NCI-H1048 (cell line): ENCODE measurements around the gene PRIM1.
"Not testable (repeated sequence)": the region's sequence is repeated elsewhere in the genome, so short reads cannot be mapped to it uniquely, and the experiment has no call there.

ENCODE experiments used
- DNase-seq: peaks from one replicate; lab custom pipeline; 2025; lab: John Stamatoyannopoulos, UW

The PRIM1 gene

DNA sequence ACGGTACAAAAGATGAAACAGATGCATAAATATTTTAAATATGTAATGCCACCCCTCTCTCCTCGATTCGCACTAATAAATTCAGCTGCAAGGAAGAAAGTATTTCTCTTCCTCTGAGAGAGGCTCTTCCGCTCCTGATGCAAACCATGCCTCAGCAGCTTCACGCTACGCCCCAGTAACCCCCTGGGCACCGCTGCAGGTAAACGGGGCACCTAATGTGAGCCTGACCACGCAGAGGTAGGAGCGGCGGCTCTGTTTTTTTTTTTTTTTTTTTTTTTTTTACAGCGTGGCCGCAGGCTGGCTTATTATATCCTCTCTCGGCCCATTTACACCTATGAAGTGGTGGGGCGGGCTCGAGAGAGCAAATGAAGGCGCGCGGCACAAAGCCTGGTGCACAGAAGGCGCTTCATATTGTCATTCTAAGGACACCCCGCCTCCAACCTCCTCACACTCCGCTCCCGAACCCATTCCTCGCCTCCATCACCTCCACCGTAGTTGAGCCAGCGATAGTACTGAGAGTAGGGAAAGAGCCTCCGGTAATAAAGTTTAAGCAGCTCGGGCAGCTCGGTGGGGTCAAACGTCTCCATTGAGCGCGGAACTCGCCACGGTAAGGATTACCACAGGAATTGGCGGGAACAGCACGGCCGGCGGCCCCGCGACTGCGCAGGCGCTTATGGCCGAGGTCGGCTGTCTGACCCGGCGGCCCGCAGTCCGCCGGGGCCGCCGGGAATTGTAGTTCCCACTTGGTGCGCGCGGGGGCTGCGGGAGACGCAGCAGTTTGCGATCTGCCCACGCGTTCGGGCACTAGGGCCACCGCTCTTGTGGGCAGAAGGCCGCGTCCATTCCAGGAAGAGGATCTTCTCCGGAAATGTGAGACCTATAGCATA, at the start of gene PRIM1:
Gene PRIM1, minus strand, starts transcription at position 612 of the 887 bp plus-strand sequence. Its CDS starts 25 bp downstream, at position 587.
- peak; percentile 71 for DNase-seq

DNA sequence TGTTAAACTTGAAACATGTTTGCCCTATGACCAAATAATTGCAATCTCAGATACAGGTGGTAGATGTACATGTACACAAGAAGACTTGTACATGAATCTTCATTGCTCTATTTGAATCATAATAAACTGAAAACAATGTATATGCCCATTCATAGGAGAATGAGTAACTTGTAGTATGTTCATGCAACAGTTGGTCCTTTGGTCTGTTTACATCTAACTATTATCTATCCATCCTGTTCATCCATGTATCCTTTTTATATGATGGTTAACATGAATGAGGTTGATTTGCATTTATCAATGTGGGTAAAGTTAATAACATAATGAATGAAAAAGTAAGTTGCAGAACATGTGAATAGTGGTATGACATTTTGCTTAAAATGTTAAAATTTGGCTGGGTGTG, 48.1 kb upstream of the PRIM1 start:
- DNase-seq, result no peak

DNA sequence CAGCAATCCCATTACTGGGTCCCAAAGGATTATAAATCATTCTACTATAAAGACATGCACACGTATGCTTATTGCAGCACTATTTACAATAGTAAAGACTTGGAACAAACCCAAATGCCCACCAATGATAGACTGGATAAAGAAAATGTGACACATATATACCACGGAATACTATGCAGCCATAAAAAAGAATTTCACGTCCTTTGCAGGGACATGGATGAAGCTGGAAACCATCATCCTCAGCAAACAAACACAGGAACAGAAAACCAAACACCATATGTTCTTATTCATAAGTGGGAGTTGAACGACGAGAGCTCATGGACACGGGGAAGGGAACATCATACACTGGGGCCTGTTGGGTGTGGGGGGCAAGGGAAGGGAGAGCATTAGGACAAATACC, 47.2 kb upstream of the PRIM1 start:
- not testable (repeated sequence) for DNase-seq

DNA sequence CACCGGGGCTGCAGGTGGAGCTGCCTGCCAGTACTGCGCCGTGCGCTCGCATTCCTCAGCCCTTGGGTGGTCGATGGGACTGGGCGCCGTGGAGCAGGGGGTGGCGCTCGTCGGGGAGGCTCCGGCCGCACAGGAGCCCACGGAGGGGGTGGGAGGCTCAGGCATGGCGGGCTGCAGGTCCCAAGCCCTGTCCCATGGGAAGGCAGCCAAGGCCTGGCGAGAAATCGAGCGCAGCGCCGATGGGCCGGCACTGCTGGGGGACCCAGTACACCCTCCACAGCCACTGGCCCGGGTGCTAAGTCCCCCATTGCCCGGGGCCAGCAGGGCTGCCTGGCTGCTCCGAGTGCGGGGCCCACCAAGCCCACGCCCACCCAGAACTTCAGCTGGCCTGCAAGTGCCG, 43.7 kb upstream of the PRIM1 start:
- not testable (repeated sequence) for DNase-seq

DNA sequence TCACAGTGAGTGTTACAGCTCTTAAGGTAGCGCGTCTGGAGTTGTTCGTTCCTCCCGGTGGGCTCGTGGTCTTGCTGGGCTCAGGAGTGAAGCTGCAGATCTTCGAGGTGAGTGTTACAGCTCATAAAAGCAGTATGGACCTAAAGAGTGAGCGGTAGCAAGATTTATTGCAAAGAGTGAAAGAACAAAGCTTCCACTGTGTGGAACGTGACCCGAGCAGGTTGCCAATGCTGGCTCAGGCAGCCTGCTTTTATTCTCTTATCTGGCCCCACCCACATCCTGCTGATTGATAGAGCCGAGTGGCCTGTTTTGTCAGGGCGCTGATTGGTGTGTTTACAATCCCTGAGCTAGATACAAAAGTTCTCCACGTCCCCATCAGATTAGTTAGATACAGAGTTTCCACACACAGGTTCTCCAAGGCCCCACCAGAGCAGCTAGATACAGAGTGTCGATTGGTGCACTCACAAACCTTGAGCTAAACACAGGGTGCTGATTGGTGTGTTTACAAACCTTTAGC, 43.0 kb upstream of the PRIM1 start:
- DNase-seq, result not testable (repeated sequence)

DNA sequence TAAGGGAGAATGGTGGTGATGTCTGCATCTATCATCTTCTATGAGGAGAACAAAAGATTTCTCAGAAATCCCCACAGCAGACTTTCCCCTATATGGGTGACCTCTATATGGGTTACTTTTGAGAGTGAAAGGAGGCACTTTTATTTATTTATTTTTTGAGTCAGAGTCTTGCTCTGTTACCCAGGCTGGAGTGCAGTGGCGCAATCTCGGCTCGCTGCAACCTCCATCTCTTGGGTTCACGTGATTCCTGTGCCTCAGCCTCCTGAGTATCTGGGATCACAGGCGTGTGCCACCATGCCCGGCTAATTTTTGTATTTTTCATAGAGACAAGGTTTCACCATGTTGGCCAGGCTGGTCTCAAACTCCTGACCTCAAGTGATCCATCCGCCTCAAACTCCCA, 41.0 kb upstream of the PRIM1 start:
- DNase-seq, result not testable (repeated sequence)

DNA sequence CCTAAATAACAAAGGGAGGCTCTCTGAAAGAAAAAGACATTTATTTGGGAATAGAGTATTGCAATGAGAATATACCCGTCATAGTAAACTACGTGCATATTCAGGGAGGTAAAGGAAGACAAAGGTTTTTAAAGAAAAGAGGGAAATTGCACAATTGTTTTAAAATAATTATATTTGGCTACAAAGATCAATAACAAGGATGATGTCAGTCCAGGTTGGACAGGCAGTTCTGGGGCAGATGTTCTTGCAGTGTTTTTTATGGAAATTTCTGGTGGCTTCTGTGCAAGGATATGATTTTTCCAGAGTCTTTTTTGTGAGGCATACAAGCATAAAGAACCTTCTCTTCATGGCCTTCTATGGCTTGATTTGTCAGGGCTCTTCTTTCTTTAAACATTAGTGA, 40.6 kb upstream of the PRIM1 start:
- no peak for DNase-seq

DNA sequence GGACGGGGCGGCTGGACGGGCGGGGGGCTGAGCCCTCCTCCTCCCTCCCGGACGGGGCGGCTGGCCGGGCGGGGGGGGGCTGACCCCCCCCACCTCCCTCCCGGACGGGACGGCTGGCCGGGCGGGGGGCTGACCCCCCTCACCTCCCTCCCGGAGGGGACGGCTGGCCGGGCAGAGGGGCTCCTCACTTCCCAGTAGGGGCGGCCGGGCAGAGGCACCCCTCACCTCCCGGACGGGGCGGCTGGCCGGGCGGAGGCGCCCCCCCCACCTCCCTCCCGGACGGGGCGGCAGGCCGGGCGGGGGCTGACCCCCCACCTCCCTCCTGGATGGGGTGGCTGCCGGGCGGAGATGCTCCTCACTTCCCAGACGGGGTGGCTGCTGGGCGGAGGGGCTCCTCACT, 37.3 kb upstream of the PRIM1 start:
- not testable (repeated sequence) for DNase-seq

DNA sequence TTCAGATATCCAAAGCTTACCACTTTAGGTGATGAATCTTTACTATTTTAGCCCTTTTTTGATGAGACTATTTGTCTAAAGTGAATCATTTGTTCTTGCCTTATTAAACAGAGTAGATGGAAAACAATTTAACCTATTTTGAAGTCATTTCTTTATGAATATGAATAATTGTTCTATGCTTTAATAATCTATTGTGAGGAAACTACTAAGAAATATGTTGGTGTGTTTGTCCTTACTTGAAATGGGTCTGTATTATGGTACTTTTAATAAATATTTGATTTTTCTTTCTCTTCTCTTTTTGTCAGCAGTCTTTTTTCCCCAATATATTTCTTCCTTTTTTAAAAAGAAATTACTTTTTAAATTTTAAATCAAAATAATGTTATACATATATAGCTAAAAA, 35.4 kb upstream of the PRIM1 start:
- DNase-seq, result no peak

DNA sequence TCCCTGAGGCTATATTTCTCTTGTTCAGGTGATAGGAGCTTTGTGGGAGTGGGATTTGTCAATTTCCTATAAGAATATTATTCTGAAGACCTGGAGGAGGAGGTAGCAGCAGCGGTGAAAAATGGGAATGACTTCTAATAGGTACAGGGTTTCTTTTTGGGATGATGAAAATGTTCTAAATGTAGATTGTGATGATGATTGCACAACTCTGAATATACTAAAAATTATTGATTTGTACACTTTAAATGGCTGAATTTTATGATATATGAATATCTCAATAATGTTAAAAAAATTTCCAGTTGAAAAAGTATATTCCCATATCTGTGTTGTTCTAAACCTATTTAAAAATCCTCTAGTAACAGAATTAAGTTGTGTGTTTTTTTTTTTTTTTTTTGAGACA, 33.8 kb upstream of the PRIM1 start:
- DNase-seq, result no peak

DNA sequence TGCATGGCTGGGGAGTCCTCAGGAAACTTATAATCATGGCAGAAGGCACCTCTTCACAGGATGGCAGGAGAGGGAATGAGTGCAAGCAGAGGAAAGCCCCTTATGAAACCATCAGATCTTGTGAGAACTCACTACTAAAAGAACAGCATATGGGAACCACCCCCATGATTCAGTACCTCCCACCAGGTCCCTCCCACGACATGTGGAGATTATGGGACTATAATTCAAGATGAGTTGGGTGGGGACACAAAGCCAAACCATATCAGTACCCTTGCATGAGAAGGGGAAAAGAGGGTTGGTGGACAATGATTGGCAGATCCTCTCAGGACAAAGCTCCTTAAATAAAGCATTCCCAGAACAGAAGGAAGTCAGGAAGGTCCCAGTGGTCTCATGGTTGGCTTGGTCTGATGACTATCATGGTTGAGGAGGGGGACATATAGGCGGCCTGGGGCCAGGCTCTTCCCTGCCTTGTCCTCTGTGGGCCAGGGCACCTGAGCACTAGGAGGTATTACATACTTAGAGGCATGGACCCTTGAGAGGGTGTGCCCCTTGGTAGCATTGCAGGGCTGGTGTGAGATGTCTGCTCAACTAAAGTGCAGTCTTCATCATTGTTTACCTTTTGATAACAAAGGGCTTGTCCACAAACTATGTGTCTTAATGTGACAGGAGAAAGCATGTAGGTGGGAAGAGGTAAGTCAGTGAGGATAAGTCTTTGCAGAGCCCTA, 33.2 kb upstream of the PRIM1 start:
- DNase-seq, result no peak

DNA sequence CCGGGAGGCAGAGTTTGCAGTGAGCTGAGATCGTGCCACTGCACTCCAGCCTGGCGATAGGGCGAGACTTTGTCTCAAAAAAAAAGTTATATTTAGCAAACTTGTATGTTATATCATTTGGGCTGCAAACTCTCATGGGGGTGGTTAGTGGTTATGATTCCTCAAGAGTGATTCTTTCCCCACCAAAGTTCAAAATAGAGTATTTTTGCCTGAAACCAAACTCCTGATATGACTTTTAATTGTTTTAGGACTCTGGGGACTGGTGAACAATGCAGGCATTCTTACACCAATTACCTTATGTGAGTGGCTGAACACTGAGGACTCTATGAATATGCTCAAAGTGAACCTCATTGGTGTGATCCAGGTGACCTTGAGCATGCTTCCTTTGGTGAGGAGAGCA, 29.6 kb upstream of the PRIM1 start:
- no peak for DNase-seq

DNA sequence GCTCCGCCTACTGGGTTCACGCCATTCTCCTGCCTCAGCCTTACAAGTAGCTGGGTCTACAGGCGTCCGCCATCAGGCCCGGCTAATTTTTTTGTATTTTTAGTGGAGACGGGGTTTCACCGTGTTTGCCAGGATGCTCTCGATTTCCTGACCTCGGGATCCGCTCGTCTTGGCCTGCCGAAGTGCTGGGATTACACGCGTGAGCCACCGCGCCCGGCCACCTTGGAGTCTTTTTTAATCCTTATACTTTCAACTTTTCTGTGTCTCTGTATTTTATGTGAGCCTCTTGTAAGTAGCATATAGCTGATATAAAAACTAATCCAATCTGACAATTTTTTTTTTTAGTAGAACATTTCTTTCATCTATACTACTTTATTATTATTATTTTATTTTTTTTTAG, 26.6 kb upstream of the PRIM1 start:
- no peak for DNase-seq

DNA sequence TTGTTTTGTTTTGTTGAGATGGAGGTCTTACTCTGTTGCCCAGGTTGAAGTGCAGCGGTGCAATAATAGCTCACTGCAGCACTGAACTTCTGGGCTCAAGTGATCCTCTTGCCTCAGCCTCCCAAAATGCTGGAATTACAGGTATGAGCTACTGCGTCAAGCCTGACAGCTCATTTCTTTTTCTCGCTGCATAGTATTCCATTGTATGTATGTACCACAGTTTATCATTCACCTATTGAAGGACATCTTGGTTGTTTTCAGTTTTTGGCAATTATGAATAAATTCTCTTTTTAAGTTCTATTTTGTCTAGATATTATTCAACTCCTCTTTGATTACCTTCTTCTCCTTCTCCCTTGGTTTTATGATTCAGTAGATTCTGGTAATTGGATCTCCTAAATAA, 24.5 kb upstream of the PRIM1 start:
- no peak for DNase-seq

DNA sequence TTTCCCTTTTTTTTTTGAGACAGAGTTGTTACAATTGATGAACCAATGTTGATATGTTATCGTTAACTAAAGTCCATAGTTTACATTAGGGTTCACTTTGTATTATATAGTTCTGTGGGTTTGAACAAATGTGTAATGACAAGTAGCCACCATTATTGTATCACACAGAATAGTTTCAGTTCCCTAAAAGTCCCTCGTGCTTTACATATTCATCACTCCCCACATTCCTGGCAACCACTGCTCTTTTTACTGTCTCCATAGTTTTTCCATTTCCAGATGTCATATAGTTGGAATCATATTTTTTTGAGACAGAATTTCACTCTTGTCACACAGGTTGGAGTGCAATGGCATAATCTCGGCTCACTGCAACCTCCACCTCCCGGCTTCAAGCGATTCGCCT, 23.5 kb upstream of the PRIM1 start:
- no peak for DNase-seq

DNA sequence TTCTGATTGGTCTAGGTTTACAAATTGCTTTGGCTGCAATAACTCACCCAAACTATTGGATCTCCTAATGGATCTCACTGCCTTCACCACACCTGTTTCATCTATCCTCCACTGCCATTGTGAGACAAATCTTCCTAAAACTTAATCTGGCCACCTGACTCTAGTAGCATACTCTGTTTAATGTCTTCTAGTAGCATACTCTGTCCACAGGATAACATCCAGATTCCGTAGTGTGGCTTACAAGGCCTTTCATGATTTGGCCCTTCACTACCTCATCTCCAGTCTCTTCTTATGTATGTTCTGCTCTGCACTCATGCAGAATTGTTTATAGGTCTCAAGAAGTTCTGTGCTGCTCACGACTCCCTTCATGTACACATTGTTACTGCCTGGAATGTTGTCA, 21.0 kb upstream of the PRIM1 start:
- DNase-seq, result no peak

DNA sequence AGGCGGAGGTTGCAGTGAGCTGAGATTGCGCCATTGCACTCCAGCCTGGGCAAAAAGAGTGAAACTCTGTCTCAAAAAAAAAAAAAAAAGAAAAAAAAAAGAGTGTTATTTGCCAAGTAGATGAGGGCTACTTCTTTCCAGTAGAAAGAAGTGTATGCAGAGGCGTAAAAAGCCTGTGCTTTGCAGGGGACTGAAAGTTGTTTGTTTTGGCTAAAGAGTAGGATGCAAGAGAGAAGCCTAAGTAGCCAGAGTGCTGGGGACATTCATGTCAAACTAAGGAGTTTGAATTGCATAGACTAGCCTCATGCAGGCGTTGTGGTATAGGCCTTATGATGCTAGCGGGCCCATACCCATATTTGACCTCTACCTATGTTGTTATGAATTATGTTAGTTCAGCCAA, 20.5 kb upstream of the PRIM1 start:
- DNase-seq, result no peak

DNA sequence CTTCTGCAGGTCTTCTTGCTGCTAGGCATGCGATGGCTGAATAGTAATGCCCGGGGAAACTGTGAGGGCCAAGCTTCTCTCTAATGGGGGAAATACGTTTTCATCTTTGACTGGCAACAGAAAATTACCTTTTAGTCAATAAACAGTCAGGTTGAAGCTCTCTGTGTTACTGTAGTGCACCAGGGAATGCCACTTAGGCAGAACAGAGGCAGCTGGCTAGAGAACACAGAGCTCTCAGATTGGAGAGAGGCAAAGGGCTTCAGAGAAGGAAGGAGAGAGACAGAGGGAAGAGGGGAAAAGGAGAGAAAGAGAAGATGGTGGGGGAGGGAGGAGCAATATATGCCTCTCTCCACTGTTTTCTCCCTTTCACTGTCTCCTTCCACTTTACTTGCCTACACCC, 17.7 kb upstream of the PRIM1 start:
- DNase-seq, result no peak

DNA sequence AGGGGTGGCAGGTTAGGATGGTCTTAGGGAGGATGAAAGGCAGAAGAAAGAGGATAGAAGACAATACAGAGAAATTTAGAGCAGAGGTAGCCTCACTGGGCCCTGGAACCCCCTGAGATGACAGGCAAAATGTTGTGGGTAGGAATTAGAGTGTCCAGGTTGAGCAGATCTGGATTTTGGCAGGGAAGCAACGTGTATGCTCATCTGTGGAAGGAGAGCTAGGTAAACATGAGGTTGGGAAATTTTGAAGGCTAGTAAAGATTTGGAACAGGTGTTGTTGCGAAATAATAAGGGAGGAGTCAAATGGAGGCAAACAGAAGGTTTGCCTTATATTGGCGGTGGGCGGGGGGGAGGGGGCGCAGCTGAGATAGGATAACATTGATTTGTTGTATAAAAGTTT, 16.3 kb upstream of the PRIM1 start:
- DNase-seq, result no peak

DNA sequence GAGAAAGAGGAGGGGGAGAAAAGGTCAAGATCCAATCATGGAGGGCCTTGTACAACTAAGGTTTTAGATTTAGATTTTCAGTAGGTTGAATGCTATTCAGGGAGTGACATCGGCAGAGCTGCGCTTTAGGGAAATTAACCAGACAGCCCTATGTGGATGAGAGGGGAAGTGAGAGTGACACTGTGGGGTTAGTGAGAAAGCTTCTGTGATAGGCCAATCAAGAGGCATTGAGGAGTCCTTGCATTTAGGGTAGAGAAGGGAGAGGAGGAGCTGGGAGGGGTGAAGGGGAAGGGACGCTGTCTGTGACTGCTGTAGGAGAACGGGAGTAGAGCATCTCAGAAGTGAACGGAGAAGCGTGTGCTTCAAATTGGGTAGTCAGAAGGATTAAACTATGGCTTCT, 14.4 kb upstream of the PRIM1 start:
- DNase-seq, result no peak

DNA sequence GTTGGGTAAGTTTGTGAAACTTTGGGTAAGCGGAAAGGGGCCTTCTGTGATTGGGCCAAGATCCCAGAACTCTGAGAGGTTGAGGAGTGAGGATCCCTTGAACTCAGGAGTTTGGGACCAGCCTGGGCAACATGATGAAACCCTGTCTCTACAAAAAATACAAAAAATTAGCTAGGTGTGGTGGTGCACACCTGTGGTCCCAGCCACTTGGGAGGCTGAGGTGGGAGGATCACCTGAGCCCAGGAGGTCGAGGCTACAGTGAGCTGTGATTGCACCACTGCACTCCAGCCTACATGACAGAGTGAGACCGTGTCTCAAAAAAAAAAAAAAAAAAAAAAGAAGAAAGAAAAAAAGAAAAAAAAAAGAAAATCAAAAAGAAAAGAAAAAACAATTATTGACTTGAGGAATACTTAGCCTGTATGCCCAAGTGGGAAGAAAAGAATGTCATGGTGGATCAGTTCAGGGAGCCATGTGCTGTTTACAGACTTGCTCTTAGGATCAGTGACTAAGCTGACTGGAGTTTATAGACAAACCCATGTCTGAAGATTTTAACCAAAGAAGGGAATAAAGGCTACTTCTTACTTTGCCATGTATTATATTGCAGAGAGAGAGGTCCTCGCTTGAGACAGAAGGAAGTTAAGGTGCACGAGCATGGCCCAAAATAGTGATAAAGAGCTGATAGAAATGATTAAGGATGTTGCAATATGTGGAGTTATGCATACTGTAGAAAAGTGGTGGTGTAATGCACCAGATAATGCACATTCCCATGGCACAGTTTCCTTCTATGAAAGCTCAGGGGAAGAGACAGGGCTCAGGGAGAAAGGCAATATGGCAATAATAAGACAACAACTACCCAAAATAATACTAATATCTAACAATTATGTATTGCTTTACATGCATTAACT, 11.9 kb upstream of the PRIM1 start:
- DNase-seq, result no peak

DNA sequence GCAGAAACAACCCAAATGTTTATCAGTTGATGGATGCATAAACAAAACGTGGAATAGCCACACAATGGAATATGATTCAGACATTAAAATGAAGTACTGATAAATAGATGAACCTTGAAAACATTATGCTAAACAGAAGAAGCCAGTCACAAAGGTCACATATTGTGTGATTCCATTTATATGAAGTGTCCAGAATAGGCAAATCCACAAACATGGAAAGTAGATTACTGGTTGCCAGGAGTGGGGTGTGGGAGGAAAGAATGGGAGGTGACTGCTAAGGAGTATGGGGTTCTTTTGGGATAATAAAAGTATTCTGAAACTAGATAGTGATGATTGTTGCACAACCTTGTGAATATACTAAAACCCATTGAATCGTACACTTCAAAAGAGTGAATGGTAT, 9.7 kb upstream of the PRIM1 start:
- no peak for DNase-seq
